Liver (tissue), 9 donors: ENCODE results near the gene SLC12A2. TPM values are rescaled to one million over a fixed set of nuclear protein-coding genes. Genes with fewer than 3 reads are reported as not detected.

Experiments used
- DNase-seq: peaks from one replicate; pipeline ENCODE4 v3.0.0-alpha.2; 2017; ENCODE audit warnings: low spot score
- H3K27ac ChIP-seq, 2 donors: one replicate each; pipeline ENCODE4 v1.7.0; 2013; ENCODE audit warnings: inconsistent platforms in 2 of 2, low read length in 2 of 2, control low read depth in 1 of 2, low read depth in 1 of 2, mild to moderate bottlenecking in 1 of 2
- H3K27me3 ChIP-seq, 4 donors: one replicate each; pipeline versions ENCODE4 v1.6.1 to v1.7.0; 2013; ENCODE audit warnings: low read length in 3 of 4, inconsistent platforms in 1 of 4, mild to moderate bottlenecking in 1 of 4, moderate library complexity in 1 of 4; ENCODE audit not compliant: control insufficient read depth in 4 of 4, insufficient read depth in 4 of 4
- H3K36me3 ChIP-seq, 4 donors: one replicate each; pipeline versions ENCODE4 v1.6.1 to v1.7.0; 2013; ENCODE audit warnings: low read length in 3 of 4, mild to moderate bottlenecking in 3 of 4, low read depth in 1 of 4, moderate library complexity in 1 of 4; ENCODE audit not compliant: control insufficient read depth in 4 of 4, insufficient read depth in 3 of 4
- H3K4me1 ChIP-seq, 4 donors: one replicate each; pipeline versions ENCODE4 v1.6.1 to v1.7.0; 2013; ENCODE audit warnings: low read length in 3 of 4, mild to moderate bottlenecking in 3 of 4, moderate library complexity in 1 of 4; ENCODE audit not compliant: control insufficient read depth in 4 of 4, insufficient read depth in 4 of 4
- H3K4me3 ChIP-seq, 3 donors: one replicate each; pipeline versions ENCODE4 v1.6.1 to v1.7.0; 2013; ENCODE audit warnings: low read length in 3 of 3, control low read depth in 1 of 3, low read depth in 1 of 3, mild to moderate bottlenecking in 1 of 3
- H3K9ac ChIP-seq, 2 donors: one replicate each; pipeline ENCODE4 v1.7.0; 2013; ENCODE audit warnings: low read length in 2 of 2, mild to moderate bottlenecking in 2 of 2, moderate library complexity in 2 of 2, control low read depth in 1 of 2, low read depth in 1 of 2
- H3K9me3 ChIP-seq, 4 donors: one replicate each; pipeline versions ENCODE4 v1.6.1 to v1.7.0; 2013; ENCODE audit warnings: low read length in 3 of 4; ENCODE audit not compliant: control insufficient read depth in 4 of 4
- CTCF ChIP-seq: fragments of 150-350 bp; IDR thresholded peaks from 2 replicates; pipeline ENCODE4 v1.5.1; 2017; ENCODE audit warnings: improper control_type of control experiment, low read depth, low read length; ENCODE audit not compliant: missing input control
- EGR1 ChIP-seq, 2 donors: IDR thresholded peaks; 2 replicates each; pipeline ENCODE4 v1.6.1; 2016 to 2018; ENCODE audit warnings: antibody characterized with exemption in 2 of 2, low read depth in 2 of 2
- FOXA1 ChIP-seq: IDR thresholded peaks from 2 replicates; pipeline ENCODE4 v1.6.1; 2016; ENCODE audit warnings: antibody characterized with exemption
- FOXA2 ChIP-seq: IDR thresholded peaks from 2 replicates; pipeline ENCODE4 v1.6.1; 2016; ENCODE audit warnings: antibody characterized with exemption
- GABPA ChIP-seq, 2 donors: IDR thresholded peaks in 1 of 2; conservative IDR thresholded peaks in 1 of 2; 2 replicates each; pipeline ENCODE4 v1.6.1; 2016; ENCODE audit warnings: antibody characterized with exemption in 2 of 2, mild to moderate bottlenecking in 1 of 2, moderate library complexity in 1 of 2
- HNF4A ChIP-seq, 2 donors: conservative IDR thresholded peaks; 2 replicates each; pipeline ENCODE4 v1.6.1; 2016; ENCODE audit warnings: antibody characterized with exemption in 2 of 2, mild to moderate bottlenecking in 2 of 2
- HNF4G ChIP-seq: IDR thresholded peaks from 2 replicates; pipeline ENCODE4 v1.6.1; 2016; ENCODE audit warnings: antibody characterized with exemption
- JUND ChIP-seq, 2 donors: IDR thresholded peaks; 2 replicates each; pipeline ENCODE4 v1.6.1; 2016; ENCODE audit warnings: antibody characterized with exemption in 2 of 2
- MAX ChIP-seq: IDR thresholded peaks from 2 replicates; pipeline ENCODE4 v1.6.1; 2016; ENCODE audit warnings: antibody characterized with exemption
- NR2F2 ChIP-seq: IDR thresholded peaks from 2 replicates; pipeline ENCODE4 v1.6.1; 2016; ENCODE audit warnings: antibody characterized with exemption
- RAD21 ChIP-seq, 2 donors: IDR thresholded peaks; 2 replicates each; pipeline ENCODE4 v1.6.1; 2016; ENCODE audit warnings: antibody characterized with exemption in 2 of 2, mild to moderate bottlenecking in 2 of 2
- RXRA ChIP-seq, 2 donors: IDR thresholded peaks; 2 replicates each; pipeline ENCODE4 v1.6.1; 2017 to 2018; ENCODE audit warnings: antibody characterized with exemption in 2 of 2, mild to moderate bottlenecking in 1 of 2
- SP1 ChIP-seq: IDR thresholded peaks from 2 replicates; pipeline ENCODE4 v1.6.1; 2018; ENCODE audit warnings: antibody characterized with exemption, mild to moderate bottlenecking
- TAF1 ChIP-seq: conservative IDR thresholded peaks from 2 replicates; pipeline ENCODE4 v1.6.1; 2016; ENCODE audit warnings: antibody characterized with exemption, mild to moderate bottlenecking
- YY1 ChIP-seq: IDR thresholded peaks from 2 replicates; pipeline ENCODE4 v1.6.1; 2016; ENCODE audit warnings: antibody characterized with exemption, mild to moderate bottlenecking
- WGBS: extraction: QIAGEN DNeasy Blood & Tissue Kit; methylation state at CpG from one replicate; pipeline ENCODE4 v1.1.7; 2013; 5-methylcytosine and 5-hydroxymethylcytosine counted together
- polyA plus RNA-seq, 2 donors: library from polyadenylated mRNA; stranded (reverse) in 1 of 2; unstranded in 1 of 2; fragments of 200-250 nt in 1 of 2; fragments of >200 nt in 1 of 2; fragmentation: Nextera tagmentation in 1 of 2; extraction: Ambion mirVana in 1 of 2; gene quantifications; one replicate each; pipeline versions ENCODE4 v1.2.1 to v1.2.3, GENCODE V29; 2013 to 2015
- total RNA-seq, 2 donors: library from RNA; depleted of rRNA; stranded (reverse); fragments of >200 nt; gene quantifications; one replicate each; pipeline ENCODE4 v1.2.3, GENCODE V29; 2014
- TF ChIP-seq, protein P1 (sequence below): IDR thresholded peaks from 2 replicates; pipeline ENCODE4 v1.6.1; 2016; ENCODE audit warnings: antibody characterized with exemption
- TF ChIP-seq, protein P2 (sequence below): IDR thresholded peaks from 2 replicates; pipeline ENCODE4 v1.6.1; 2016; ENCODE audit warnings: antibody characterized with exemption, mild to moderate bottlenecking
- donor health status: healthy.
- donor health status: healthy.
- donor health status: healthy.
- donor health status: healthy.
- donor health status: healthy.

Gene SLC12A2
- total and polyA plus RNA-seq, 4 donors, result 2.5 to 10.9 (median 5.7) TPM

DNA sequence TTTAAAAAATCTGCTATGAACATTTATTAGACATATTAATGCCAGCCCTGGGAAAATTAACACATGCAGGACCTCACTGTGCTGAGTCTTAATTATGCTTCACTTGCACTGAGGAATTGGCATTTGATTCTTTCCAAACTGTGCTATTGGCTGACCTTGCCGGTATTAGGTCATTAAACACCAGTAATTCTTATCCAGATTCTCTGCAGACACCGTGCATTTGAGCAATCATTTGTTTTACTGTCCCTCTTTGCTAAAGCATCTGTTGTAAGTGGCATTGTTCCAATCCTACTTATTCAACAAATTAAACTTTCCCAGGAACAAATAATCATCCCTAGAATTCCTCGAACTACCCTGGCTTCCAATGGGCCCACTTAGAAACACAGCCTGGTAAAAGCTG is 145.0 kb downstream of the SLC12A2 start:
- DNase-seq, result no peak
- Histone ChIP-seq H3K27ac (no peak overlapping the region), H3K36me3 (no peaks in the 10 kb centered on the region), H3K9ac (no peak overlapping the region), H3K27me3 (peaks cover 0 to 3% (median 0%) of the 10 kb centered on the region in 4 donors), H3K4me3 (no peak overlapping the region), H3K4me1 (no peaks in the 10 kb centered on the region), H3K9me3 (no peaks in the 10 kb centered on the region)
- WGBS, result 50% methylated on average over 3 of the region's 3 CpGs
- TF ChIP-seq FOXA2 (no peak), EGR1 (IDR thresholded peaks at IDR 0.05; ENCODE audit: low read depth in 2 of 2) (no peak), HNF4G (no peak), HNF4A (conservative IDR thresholded peaks at IDR 0.05) (no peak), YY1 (no peak), RXRA (IDR thresholded peaks at IDR 0.05) (no peak), RAD21 (IDR thresholded peaks at IDR 0.05) (no peak), TAF1 (no peak), FOXA1 (no peak), SP1 (no peak), GABPA (IDR thresholded peaks at IDR 0.05 in 1 of 2, conservative IDR thresholded peaks at IDR 0.05 in 1 of 2) (no peak), MAX (no peak), CTCF (no peak), JUND (IDR thresholded peaks at IDR 0.05) (no peak), NR2F2 (no peak)
- TF ChIP-seq, protein P1, sequence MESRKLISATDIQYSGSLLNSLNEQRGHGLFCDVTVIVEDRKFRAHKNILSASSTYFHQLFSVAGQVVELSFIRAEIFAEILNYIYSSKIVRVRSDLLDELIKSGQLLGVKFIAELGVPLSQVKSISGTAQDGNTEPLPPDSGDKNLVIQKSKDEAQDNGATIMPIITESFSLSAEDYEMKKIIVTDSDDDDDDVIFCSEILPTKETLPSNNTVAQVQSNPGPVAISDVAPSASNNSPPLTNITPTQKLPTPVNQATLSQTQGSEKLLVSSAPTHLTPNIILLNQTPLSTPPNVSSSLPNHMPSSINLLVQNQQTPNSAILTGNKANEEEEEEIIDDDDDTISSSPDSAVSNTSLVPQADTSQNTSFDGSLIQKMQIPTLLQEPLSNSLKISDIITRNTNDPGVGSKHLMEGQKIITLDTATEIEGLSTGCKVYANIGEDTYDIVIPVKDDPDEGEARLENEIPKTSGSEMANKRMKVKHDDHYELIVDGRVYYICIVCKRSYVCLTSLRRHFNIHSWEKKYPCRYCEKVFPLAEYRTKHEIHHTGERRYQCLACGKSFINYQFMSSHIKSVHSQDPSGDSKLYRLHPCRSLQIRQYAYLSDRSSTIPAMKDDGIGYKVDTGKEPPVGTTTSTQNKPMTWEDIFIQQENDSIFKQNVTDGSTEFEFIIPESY, result no peak
- TF ChIP-seq, protein P2, sequence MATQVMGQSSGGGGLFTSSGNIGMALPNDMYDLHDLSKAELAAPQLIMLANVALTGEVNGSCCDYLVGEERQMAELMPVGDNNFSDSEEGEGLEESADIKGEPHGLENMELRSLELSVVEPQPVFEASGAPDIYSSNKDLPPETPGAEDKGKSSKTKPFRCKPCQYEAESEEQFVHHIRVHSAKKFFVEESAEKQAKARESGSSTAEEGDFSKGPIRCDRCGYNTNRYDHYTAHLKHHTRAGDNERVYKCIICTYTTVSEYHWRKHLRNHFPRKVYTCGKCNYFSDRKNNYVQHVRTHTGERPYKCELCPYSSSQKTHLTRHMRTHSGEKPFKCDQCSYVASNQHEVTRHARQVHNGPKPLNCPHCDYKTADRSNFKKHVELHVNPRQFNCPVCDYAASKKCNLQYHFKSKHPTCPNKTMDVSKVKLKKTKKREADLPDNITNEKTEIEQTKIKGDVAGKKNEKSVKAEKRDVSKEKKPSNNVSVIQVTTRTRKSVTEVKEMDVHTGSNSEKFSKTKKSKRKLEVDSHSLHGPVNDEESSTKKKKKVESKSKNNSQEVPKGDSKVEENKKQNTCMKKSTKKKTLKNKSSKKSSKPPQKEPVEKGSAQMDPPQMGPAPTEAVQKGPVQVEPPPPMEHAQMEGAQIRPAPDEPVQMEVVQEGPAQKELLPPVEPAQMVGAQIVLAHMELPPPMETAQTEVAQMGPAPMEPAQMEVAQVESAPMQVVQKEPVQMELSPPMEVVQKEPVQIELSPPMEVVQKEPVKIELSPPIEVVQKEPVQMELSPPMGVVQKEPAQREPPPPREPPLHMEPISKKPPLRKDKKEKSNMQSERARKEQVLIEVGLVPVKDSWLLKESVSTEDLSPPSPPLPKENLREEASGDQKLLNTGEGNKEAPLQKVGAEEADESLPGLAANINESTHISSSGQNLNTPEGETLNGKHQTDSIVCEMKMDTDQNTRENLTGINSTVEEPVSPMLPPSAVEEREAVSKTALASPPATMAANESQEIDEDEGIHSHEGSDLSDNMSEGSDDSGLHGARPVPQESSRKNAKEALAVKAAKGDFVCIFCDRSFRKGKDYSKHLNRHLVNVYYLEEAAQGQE, result no peak
